Smooth muscle cell (in vitro differentiated cells): ENCODE measurements around the gene RNF10. TPM values are rescaled to one million over a fixed set of nuclear protein-coding genes. Genes with fewer than 3 reads are reported as not detected.
A peak's percentile ranks its signal among the peaks of the same experiment; 100 is the strongest.

ENCODE experiments used
- DNase-seq: peaks from one replicate; lab custom pipeline; 2025; ENCODE audit not compliant: unreplicated experiment; lab: John Stamatoyannopoulos, UW
- H2AFZ ChIP-seq: fragments of 200-600 bp; sonication (generic); 2 replicates; pipeline ENCODE4 v1.6.0; 2016; ENCODE audit warnings: antibody characterized with exemption, low read depth, mild to moderate bottlenecking
- H3F3A ChIP-seq: fragments of 200-600 bp; sonication (generic); 2 replicates; pipeline ENCODE4 v1.6.0; 2017; ENCODE audit warnings: antibody characterized with exemption, low read depth
- H3K27ac ChIP-seq: fragments of 200-600 bp; sonication (generic); 2 replicates; pipeline ENCODE4 v1.5.1; 2016; ENCODE audit warnings: low read depth, mild to moderate bottlenecking
- H3K27me3 ChIP-seq: fragments of 200-600 bp; sonication (generic); 2 replicates; pipeline ENCODE4 v1.6.1; 2016; ENCODE audit warnings: low read depth, mild to moderate bottlenecking
- H3K36me3 ChIP-seq: fragments of 200-600 bp; sonication (generic); 2 replicates; pipeline ENCODE4 v1.5.1; 2016; ENCODE audit warnings: low read depth
- H3K4me1 ChIP-seq: fragments of 200-600 bp; sonication (generic); 2 replicates; pipeline ENCODE4 v1.5.1; 2016; ENCODE audit warnings: low read depth
- H3K4me2 ChIP-seq: fragments of 200-600 bp; sonication (generic); 2 replicates; pipeline ENCODE4 v1.6.0; 2016; ENCODE audit warnings: mild to moderate bottlenecking
- H3K4me3 ChIP-seq: fragments of 200-600 bp; sonication (generic); 2 replicates; pipeline ENCODE4 v1.5.1; 2016; ENCODE audit warnings: mild to moderate bottlenecking
- H3K79me2 ChIP-seq: fragments of 200-600 bp; sonication (generic); 2 replicates; pipeline ENCODE4 v1.6.0; 2016; ENCODE audit warnings: low read depth, mild to moderate bottlenecking
- H3K9ac ChIP-seq: fragments of 200-600 bp; sonication (generic); 2 replicates; pipeline ENCODE4 v1.6.0; 2016; ENCODE audit warnings: low read depth
- H3K9me3 ChIP-seq: fragments of 200-600 bp; sonication (generic); replicated peaks from 2 replicates; pipeline ENCODE4 v1.5.1; 2016; ENCODE audit warnings: low read depth
- H4K20me1 ChIP-seq: fragments of 200-600 bp; sonication (generic); 2 replicates; pipeline ENCODE4 v1.6.0; 2016; ENCODE audit warnings: low read depth
- WGBS: methylation state at CpG from one replicate; pipeline ENCODE4 v1.1.7; 2016; ENCODE audit warnings: low lambda C conversion rate; 5-methylcytosine and 5-hydroxymethylcytosine counted together
- polyA plus RNA-seq: library from polyadenylated mRNA; unstranded; fragments of >200 nt; fragmentation: Nextera tagmentation; extraction: Ambion mirVana; gene quantifications from 2 replicates; pipeline ENCODE4 v1.2.1, GENCODE V29; 2016
- total RNA-seq: library from RNA; depleted of rRNA; stranded (reverse); fragments of >200 nt; gene quantifications from 2 replicates; pipeline ENCODE4 v1.2.3, GENCODE V29; 2014
- TF ChIP-seq, protein P1 (sequence below): fragments of 200-600 bp; sonication (generic); IDR thresholded peaks from 2 replicates; pipeline ENCODE4 v1.5.1; 2017; ENCODE audit warnings: borderline replicate concordance, mild to moderate bottlenecking, antibody characterized with exemption; ENCODE audit not compliant: insufficient read depth, poor library complexity, severe bottlenecking

The RNF10 gene
- total and polyA plus RNA-seq, 2 experiments from 2014 or later = 63.2 to 115 TPM

DNA sequence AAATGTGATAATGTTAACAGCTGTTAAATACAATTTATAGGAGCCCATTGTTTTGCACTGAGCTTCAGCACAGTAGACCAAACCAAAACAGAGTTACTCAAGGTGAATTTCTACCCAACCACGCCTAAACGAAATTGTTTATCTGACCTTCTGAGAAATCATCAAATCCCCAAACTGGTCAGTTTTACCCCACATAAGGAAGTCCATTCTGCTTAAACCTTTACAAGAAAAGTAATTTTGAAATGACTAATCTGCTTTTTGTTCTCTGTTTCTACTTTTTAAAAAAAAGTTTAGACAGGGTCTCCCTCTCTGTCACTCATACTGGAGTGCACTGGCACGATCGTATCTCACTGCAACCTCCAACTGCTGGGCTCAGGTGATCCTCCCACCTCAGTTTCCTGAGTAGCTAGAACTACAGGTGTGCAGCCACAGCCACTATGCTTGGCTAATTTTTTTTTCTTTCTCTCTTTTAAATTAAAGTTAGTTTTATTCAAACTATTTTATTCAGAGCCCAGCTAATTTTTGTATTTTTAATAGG is 1.4 kb upstream of the RNF10 start:
- Histone ChIP-seq H3K27ac (no peak overlapping the region), H3F3A (peaks cover 5% of the 10 kb centered on the region), H3K9me3 (no peaks in the 10 kb centered on the region), H3K79me2 (peaks cover 36% of the 10 kb centered on the region), H3K9ac (no peak overlapping the region), H2AFZ (no peak overlapping the region), H3K27me3 (no peaks in the 10 kb centered on the region), H3K36me3 (no peaks in the 10 kb centered on the region), H3K4me2 (no peak overlapping the region), H3K4me1 (peaks cover 36% of the 10 kb centered on the region), H4K20me1 (peaks cover 31% of the 10 kb centered on the region), H3K4me3 (no peak overlapping the region)
- no peak for DNase-seq
- WGBS = 80% methylated on average over 4 of the region's 4 CpGs
- TF ChIP-seq, protein P1, sequence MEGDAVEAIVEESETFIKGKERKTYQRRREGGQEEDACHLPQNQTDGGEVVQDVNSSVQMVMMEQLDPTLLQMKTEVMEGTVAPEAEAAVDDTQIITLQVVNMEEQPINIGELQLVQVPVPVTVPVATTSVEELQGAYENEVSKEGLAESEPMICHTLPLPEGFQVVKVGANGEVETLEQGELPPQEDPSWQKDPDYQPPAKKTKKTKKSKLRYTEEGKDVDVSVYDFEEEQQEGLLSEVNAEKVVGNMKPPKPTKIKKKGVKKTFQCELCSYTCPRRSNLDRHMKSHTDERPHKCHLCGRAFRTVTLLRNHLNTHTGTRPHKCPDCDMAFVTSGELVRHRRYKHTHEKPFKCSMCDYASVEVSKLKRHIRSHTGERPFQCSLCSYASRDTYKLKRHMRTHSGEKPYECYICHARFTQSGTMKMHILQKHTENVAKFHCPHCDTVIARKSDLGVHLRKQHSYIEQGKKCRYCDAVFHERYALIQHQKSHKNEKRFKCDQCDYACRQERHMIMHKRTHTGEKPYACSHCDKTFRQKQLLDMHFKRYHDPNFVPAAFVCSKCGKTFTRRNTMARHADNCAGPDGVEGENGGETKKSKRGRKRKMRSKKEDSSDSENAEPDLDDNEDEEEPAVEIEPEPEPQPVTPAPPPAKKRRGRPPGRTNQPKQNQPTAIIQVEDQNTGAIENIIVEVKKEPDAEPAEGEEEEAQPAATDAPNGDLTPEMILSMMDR = no peak

DNA sequence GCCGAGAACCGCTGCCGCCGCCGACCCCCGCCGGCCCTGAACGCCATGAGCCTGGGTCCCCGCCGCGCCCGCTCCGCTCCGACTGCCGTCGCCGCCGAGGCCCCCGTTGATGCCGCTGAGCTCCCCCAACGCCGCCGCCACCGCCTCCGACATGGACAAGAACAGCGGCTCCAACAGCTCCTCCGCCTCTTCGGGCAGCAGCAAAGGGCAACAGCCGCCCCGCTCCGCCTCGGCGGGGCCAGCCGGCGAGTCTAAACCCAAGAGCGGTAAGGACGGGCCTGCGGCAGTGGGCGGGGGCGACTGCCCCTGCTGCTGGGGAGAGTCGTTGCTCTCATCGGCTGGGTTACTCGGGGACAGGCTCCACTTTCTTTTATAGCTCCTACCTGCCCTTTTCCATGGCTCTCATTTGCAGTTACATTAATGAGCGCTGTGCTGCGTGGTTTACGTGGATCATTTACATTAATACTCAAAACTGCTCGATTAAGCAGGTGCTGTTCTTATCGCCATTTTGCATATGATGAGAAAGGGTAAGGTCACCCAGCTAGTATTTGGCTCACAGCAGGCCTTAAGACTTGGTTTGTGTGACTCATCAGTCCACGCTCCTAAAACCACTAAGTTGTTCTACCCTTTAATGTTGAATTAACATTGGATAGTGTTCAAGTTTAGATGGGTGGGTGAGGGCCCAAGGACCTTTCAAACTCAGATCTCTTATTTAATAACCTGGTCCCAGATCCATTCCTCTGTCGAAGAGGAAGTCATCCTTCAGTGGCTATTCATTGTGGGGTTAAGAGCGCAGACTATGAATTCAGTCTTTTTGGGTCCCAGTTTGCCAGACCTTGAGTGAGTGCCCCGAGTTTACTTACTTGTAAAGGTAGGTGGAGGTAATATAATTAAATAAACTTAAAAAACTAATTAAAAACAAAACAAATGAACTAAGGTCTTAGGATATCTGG is 823 bp downstream of the RNF10 start:
- Histone ChIP-seq H4K20me1 (peaks cover 53% of the 10 kb centered on the region), H3K4me3 (peak overlapping the region; percentile 96)
- WGBS = 5% methylated on average over 36 of the region's 52 CpGs

DNA sequence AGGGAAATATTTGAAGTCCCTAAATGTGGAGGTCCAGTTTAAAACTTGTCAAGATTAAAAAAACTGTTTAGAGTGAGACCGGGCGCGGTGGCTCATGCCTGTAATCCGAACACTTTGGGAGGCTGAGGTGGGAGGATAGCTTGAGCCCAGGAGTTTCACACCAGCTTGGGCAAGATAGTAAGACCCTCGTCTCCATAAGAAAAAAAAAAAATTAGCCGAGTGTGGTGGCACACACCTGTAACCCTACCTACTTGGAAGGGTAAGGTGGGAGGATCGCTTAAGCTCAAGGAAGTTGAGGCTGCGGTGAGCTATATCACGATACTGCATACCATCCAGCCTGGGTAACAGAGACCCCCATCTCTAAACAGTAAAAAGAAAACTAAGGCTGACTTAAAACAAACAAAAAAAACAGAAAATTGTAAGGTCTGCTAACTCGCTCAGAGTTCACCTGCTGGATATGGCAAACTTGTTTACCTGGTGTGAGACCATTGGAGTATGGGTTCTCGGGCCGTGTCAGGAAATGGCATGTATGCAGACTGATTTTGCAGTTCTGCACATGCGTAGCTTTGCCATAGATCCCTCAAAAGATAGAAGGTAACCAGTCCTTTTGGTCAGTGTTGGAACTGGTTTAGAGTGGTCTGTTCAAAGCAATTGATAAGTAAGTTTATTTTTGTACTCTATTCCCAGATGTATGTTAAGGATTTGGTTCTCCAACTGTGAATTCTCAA is 2.1 kb downstream of the RNF10 start:
- Histone ChIP-seq H3K9me3 (no peaks in the 10 kb centered on the region), H3K4me2 (peak overlapping the region; percentile 91), H3K27me3 (no peaks in the 10 kb centered on the region), H3F3A (peaks cover 5% of the 10 kb centered on the region), H3K27ac (no peak overlapping the region), H2AFZ (no peak overlapping the region), H3K4me3 (peak overlapping the region; percentile 96), H3K79me2 (peaks cover 70% of the 10 kb centered on the region), H4K20me1 (peaks cover 66% of the 10 kb centered on the region), H3K9ac (peak overlapping the region; percentile 96), H3K4me1 (peaks cover 29% of the 10 kb centered on the region), H3K36me3 (no peaks in the 10 kb centered on the region)
- TF ChIP-seq, protein P1 = no peak
- 79% methylated on average over 13 of the region's 13 CpGs for WGBS
- no peak for DNase-seq

More for the DNA sequence above, 823 bp downstream of the RNF10 start:
- Histone ChIP-seq H3K4me2 (peak overlapping the region; percentile 91), H3K27ac (peak overlapping the region; percentile 70), H3K79me2 (peaks cover 58% of the 10 kb centered on the region), H3K27me3 (no peaks in the 10 kb centered on the region), H3K36me3 (no peaks in the 10 kb centered on the region), H3F3A (peaks cover 5% of the 10 kb centered on the region), H3K9ac (peak overlapping the region; percentile 96), H2AFZ (peak overlapping the region; percentile 84), H3K4me1 (peaks cover 30% of the 10 kb centered on the region), H3K9me3 (no peaks in the 10 kb centered on the region)
- DNase-seq = peak; percentile 25
- TF ChIP-seq, protein P1 = no peak
